Measurements from ENCODE around the gene MANBA.

MANBA gene

GRCh38 chr4:102764901-102765300, 4.1 kb upstream of the MANBA start:
- no peak for TF ChIP-seq ZFX (IDR thresholded peaks at IDR 0.05; ENCODE audit: borderline replicate concordance)
- no peak for TF ChIP-seq CTCF (IDR thresholded peaks at IDR 0.05)
- no peak overlapping the region for H3K27ac ChIP-seq

- TF ChIP-seq CTCF (IDR thresholded peaks at IDR 0.05): no peak
- no peak for TF ChIP-seq ZFX (IDR thresholded peaks at IDR 0.05; ENCODE audit: borderline replicate concordance)
- no peak overlapping the region for H3K27ac ChIP-seq
Measured at GRCh38 chr4:102761906-102762305, 1.1 kb upstream of the MANBA start.

DNA sequence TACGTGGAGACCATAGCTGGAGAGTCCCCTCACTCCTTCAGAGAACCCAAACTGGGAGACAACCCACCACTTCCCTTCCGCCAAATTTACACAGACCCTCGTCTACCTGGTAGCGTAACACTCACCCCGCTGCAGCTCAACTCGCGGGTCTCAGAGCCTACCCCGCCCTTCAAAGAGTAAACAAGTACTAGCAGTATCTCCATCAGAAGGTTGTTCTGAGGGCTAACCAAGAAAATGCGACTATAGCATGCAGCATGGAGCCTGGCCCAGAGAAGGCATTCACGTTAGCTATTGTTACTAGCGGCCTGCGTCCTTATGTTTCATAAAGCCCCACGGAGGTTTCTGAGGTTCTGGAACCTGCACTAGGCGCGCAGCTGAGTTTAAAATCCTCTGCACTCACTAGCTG, 531 bp upstream of the MANBA start:
- no peak for TF ChIP-seq CTCF (IDR thresholded peaks at IDR 0.05)
- TF ChIP-seq ZFX (IDR thresholded peaks at IDR 0.05; ENCODE audit: borderline replicate concordance): no peak
- H3K27ac ChIP-seq: peak overlapping the region; percentile 77

GRCh38 chr4:102759831-102760644, 730 bp downstream of the MANBA start:
- H3K27ac ChIP-seq: peak overlapping the region; percentile 77
- TF ChIP-seq ZFX (IDR thresholded peaks at IDR 0.05; ENCODE audit: borderline replicate concordance): no peak
- TF ChIP-seq CTCF (IDR thresholded peaks at IDR 0.05): 0 out of 2 replicates have a peak, but pooled peaks have one; percentile 2

DNA sequence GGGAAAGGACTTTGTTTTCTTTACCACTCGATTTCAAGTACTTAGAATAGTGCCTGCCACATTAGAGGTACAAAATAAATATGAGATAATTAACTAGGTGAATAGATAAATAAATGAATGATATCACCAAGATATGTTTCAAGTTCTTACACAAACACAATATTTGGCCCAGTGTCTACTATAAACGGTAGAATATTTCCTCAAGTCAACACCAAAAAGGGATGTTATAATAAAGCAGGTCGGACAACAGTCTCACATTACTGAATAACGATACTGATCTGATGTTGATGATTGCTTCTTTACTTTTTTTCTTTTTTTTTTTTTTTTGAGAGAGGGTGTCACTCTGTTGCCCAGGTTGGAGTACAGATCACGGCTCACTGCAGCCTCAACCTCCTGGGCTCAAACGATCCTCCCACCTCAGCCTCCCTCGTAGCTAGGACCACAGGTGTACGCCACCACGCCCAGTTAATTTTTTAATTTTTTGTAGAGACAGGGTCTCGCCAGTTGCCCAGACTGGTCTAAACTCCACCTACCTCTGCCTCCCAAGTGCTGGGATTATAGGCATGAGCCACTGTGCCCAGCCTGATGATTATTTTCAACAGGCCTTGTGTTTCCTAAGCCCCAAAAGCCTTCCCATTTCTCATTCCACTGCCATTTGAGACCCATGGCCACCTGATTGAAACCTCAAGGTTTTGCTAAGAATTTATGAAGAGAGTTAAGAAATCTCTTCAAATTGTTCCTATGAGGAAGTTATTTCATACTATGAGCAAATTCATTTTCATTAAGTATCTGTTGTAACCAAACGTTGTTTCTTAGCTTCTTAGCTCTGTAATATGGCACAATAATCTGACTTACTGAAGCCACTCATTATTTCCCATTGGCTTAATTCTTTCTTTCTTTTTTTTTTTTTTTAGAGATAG, 2.3 kb downstream of the MANBA start:
- H3K27ac ChIP-seq: peak overlapping the region; percentile 67
- TF ChIP-seq CTCF (IDR thresholded peaks at IDR 0.05) (no peak), ZFX (IDR thresholded peaks at IDR 0.05; ENCODE audit: borderline replicate concordance) (no peak)

GRCh38 chr4:102757681-102758080, 3.1 kb downstream of the MANBA start:
- TF ChIP-seq ZFX (IDR thresholded peaks at IDR 0.05; ENCODE audit: borderline replicate concordance): no peak
- no peak for TF ChIP-seq CTCF (IDR thresholded peaks at IDR 0.05)
- H3K27ac ChIP-seq: peak overlapping the region; percentile 67

Measured in 22Rv1 (cell line).